ENCODE measurements around the gene GMPPA. TPM values are rescaled to one million over a fixed set of nuclear protein-coding genes. Genes with fewer than 3 reads are reported as not detected.
A peak's percentile ranks its signal among the peaks of the same experiment; 100 is the strongest.

Gene GMPPA
- total RNA-seq, 1 donor: 66.3 TPM

GRCh38 chr2:219474285-219475060 is 24.2 kb upstream of the GMPPA start:
- no peak overlapping the region for H3K4me3 ChIP-seq (ENCODE audit: low read depth, low read length)
- no peak for DNase-seq (ENCODE audit: low read depth)
- no peak for TF ChIP-seq CTCF (IDR thresholded peaks at IDR 0.05; ENCODE audit: insufficient read depth, low read length)

DNA sequence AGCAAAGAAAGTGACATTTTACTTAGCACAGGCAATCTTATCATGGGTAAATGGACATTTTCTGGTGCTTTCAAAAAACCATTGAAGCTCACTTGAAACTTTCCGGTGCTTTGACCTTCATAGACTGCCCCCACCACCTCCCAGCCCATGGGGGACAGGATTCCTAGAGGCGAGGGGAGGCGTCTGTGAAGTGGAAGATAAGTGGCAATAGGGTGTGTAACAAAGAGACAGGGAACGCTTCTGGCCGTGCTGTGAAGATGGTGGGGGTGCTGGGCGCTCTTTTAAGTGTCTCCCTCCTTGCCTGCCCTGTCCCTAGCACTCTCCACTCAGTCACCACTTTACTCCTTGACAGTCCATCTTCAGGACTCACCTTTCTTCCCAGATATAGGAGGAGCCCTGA is 23.4 kb upstream of the GMPPA start:
- H3K4me3 ChIP-seq (ENCODE audit: low read depth, low read length): no peak overlapping the region
- no peak for DNase-seq (ENCODE audit: low read depth)
- TF ChIP-seq CTCF (IDR thresholded peaks at IDR 0.05; ENCODE audit: insufficient read depth, low read length): no peak

GRCh38 chr2:219475697-219476651 is 22.7 kb upstream of the GMPPA start:
- H3K4me3 ChIP-seq (ENCODE audit: low read depth, low read length): no peak overlapping the region
- DNase-seq (ENCODE audit: low read depth): peak; percentile 62
- TF ChIP-seq CTCF (IDR thresholded peaks at IDR 0.05; ENCODE audit: insufficient read depth, low read length): peak; percentile 96

GRCh38 chr2:219476652-219477151 is 22.0 kb upstream of the GMPPA start:
- TF ChIP-seq CTCF (IDR thresholded peaks at IDR 0.05; ENCODE audit: insufficient read depth, low read length): no peak
- no peak overlapping the region for H3K4me3 ChIP-seq (ENCODE audit: low read depth, low read length)
- DNase-seq (ENCODE audit: low read depth): no peak

- TF ChIP-seq CTCF (IDR thresholded peaks at IDR 0.05; ENCODE audit: insufficient read depth, low read length): no peak
- DNase-seq (ENCODE audit: low read depth): no peak
- H3K4me3 ChIP-seq (ENCODE audit: low read depth, low read length): no peak overlapping the region
Observed at GRCh38 chr2:219477179-219477578, 21.5 kb upstream of the GMPPA start.

DNA sequence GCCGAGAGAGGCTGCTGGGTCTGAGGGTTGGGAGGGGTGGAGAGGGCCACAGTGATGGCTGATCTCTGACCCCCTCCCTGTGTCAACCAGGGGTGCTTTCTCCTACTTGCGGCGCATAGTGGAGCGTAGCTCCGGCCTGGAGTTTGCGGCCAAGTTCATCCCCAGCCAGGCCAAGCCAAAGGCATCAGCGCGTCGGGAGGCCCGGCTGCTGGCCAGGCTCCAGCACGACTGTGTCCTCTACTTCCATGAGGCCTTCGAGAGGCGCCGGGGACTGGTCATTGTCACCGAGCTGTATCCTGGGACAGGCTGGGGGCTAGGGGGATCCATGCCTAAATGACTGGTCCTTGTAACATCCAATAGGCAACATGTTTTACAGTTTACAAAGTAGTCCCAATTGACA is 20.9 kb upstream of the GMPPA start:
- TF ChIP-seq CTCF (IDR thresholded peaks at IDR 0.05; ENCODE audit: insufficient read depth, low read length): no peak
- no peak for DNase-seq (ENCODE audit: low read depth)
- H3K4me3 ChIP-seq (ENCODE audit: low read depth, low read length): no peak overlapping the region
